ENCODE data around the gene SLC8A2. TPM values are rescaled to one million over a fixed set of nuclear protein-coding genes. Genes with fewer than 3 reads are reported as not detected.

SLC8A2 gene
- total RNA-seq, 1 experiment from 2014 or later = 11.3 TPM

DNA sequence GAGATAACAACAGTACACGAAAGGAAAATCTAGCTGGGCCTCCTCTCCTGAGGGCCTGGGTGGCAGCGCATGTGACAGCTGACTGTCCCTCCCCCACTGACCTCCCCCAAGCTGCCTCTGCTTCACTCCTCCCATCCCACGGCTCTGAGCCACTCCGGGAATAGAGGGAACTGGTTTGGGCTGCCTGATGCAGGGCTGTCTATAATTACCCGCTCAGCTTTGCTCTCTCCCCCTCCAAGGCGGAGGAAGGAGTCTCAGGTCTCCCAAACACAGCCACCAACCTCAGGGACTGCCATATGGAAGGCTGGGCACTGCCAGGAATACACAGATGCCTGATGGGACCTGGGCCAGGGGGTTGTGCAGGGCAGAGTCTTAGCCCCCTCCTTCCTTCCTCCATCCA lies 35.3 kb upstream of the SLC8A2 start:
- no peak overlapping the region for H2BK20ac ChIP-seq (ENCODE audit: low read depth, low read length, poor library complexity, severe bottlenecking)
- no peak overlapping the region for H2BK5ac ChIP-seq (ENCODE audit: insufficient read length, low read length)
- no peaks in the 10 kb centered on the region for H3K4me1 ChIP-seq (ENCODE audit: insufficient read depth, low read length)
- H4K91ac ChIP-seq (ENCODE audit: insufficient read length, low read depth, low read length) = no peak overlapping the region
- no peak overlapping the region for H3K23ac ChIP-seq (ENCODE audit: insufficient read length, low read depth, low read length)
- no peak overlapping the region for H3K27ac ChIP-seq (ENCODE audit: insufficient read length, low read depth, low read length)
- no peak overlapping the region for H3K9ac ChIP-seq (ENCODE audit: extremely low read depth, insufficient read length, low read length)
- H3T11ph ChIP-seq (ENCODE audit: low read length) = no peak overlapping the region
- TF ChIP-seq CTCF (conservative IDR thresholded peaks at IDR 0.05) = no peak
- H3K27me3 ChIP-seq (ENCODE audit: insufficient read depth, low read length) = no peaks in the 10 kb centered on the region
- Mint-ChIP-seq H3K4me3 (no peak overlapping the region), H3K27ac (peak overlapping the region; percentile 23 to 77 (median 70); a peak in 3 of 7 replicates), H3K36me3 (ENCODE audit: insufficient read depth in 1 of 3, low read depth in 3 of 3) (peaks cover 0 to 13% (median 13%) of the 10 kb centered on the region in 3 experiments; a peak in 5 of 7 replicates), H3K27me3 (ENCODE audit: low read depth) (no peaks in the 10 kb centered on the region), H3K4me1 (peaks cover 6 to 8% of the 10 kb centered on the region in 2 experiments; a peak in 3 of 4 replicates), H3K9me3 (no peaks in the 10 kb centered on the region)
- H2BK120ac ChIP-seq (ENCODE audit: low read depth, low read length, poor library complexity, severe bottlenecking) = no peak overlapping the region
- peaks cover 5% of the 10 kb centered on the region for H3K79me1 ChIP-seq (ENCODE audit: insufficient read depth, low read depth, low read length, poor library complexity, severe bottlenecking)
- H3K9me3 ChIP-seq (ENCODE audit: control insufficient read depth, low read depth, low read length) = no peaks in the 10 kb centered on the region
- no peak overlapping the region for H2AK5ac ChIP-seq (ENCODE audit: insufficient read length, low read length)
- no peak overlapping the region for H4K5ac ChIP-seq (ENCODE audit: insufficient read length, low read depth, low read length)
- no peak overlapping the region for H3K4me2 ChIP-seq (ENCODE audit: insufficient read depth, insufficient read length, low read length)
- H3K79me2 ChIP-seq (ENCODE audit: insufficient read depth, low read length) = no peaks in the 10 kb centered on the region; the same call in 1 of the 2 replicates
- H3K56ac ChIP-seq (ENCODE audit: insufficient read length, low read depth, low read length) = no peak overlapping the region
- no peak overlapping the region for H2AFZ ChIP-seq (ENCODE audit: low read length)
- no peak overlapping the region for H2BK12ac ChIP-seq (ENCODE audit: insufficient read length, low read depth, low read length)
- H2BK15ac ChIP-seq (ENCODE audit: low read depth, low read length) = no peak overlapping the region
- DNase-seq = no peak
- no peak overlapping the region for H4K8ac ChIP-seq (replicated peaks; ENCODE audit: insufficient read length, low read depth, low read length)
- H3K23me2 ChIP-seq (ENCODE audit: insufficient read length, low read depth, low read length, poor library complexity, severe bottlenecking) = no peaks in the 10 kb centered on the region
- no peak overlapping the region for H3K4ac ChIP-seq (ENCODE audit: low read depth, low read length)
- H3K18ac ChIP-seq (ENCODE audit: insufficient read length, low read depth, low read length) = no peak overlapping the region
- H3K14ac ChIP-seq (ENCODE audit: insufficient read depth, low read length) = no peak overlapping the region
- WGBS (ENCODE audit: extremely low coverage, insufficient read length, low lambda C conversion rate) = no CpG with 5 or more reads among the region's 6 CpGs
- H4K20me1 ChIP-seq (ENCODE audit: control insufficient read depth, insufficient read depth, insufficient read length) = no peaks in the 10 kb centered on the region

Data from H9 (cell line).